GM18868 (cell line): ENCODE data around the gene TPT1.

Experiments used
- ATAC-seq: cut with Tn5 transposase; IDR thresholded peaks from one replicate; pipeline ENCODE4 v1.9.1; 2021; ENCODE audit warnings: mild to moderate bottlenecking, moderate library complexity; ENCODE audit not compliant: unreplicated experiment

TPT1 gene

GRCh38 chr13:45335397-45336024, 5.5 kb downstream of the TPT1 start:
- no peak for ATAC-seq

- no peak for ATAC-seq
Measured at GRCh38 chr13:45333977-45334922, 6.7 kb downstream of the TPT1 start.

GRCh38 chr13:45333251-45333976, 7.6 kb downstream of the TPT1 start:
- no peak for ATAC-seq

- ATAC-seq = no peak
Measured at GRCh38 chr13:45332831-45333219, 8.2 kb downstream of the TPT1 start.

GRCh38 chr13:45332036-45332830, 8.8 kb downstream of the TPT1 start:
- ATAC-seq = no peak

- ATAC-seq = no peak
Measured at GRCh38 chr13:45331692-45332035, 9.3 kb downstream of the TPT1 start.

GRCh38 chr13:45331123-45331619, 9.8 kb downstream of the TPT1 start:
- ATAC-seq = no peak

- no peak for ATAC-seq
Measured at GRCh38 chr13:45328661-45329111, 12.3 kb downstream of the TPT1 start.

GRCh38 chr13:45327253-45327955, 13.6 kb downstream of the TPT1 start:
- ATAC-seq = no peak

GRCh38 chr13:45325806-45326205, 15.2 kb downstream of the TPT1 start:
- ATAC-seq = no peak

- no peak for ATAC-seq
Measured at GRCh38 chr13:45320876-45321629, 19.9 kb downstream of the TPT1 start.

GRCh38 chr13:45316996-45317395, 24.0 kb downstream of the TPT1 start:
- ATAC-seq = no peak

- no peak for ATAC-seq
Measured at GRCh38 chr13:45316338-45316737, 24.6 kb downstream of the TPT1 start.

- ATAC-seq = no peak
Measured at GRCh38 chr13:45315520-45316167, 25.3 kb downstream of the TPT1 start.

- ATAC-seq = no peak
Measured at GRCh38 chr13:45314822-45315221, 26.2 kb downstream of the TPT1 start.

- no peak for ATAC-seq
Measured at GRCh38 chr13:45310341-45311131, 30.4 kb downstream of the TPT1 start.

- ATAC-seq = no peak
Measured at GRCh38 chr13:45306966-45307365, 34.0 kb downstream of the TPT1 start.

GRCh38 chr13:45305079-45305478, 35.9 kb downstream of the TPT1 start:
- no peak for ATAC-seq
